Upper lobe of left lung (tissue), 6 donors: ENCODE results near the gene TMEM74B. TPM values are rescaled to one million over a fixed set of nuclear protein-coding genes. Genes with fewer than 3 reads are reported as not detected.
A peak's percentile ranks its signal among the peaks of the same experiment; 100 is the strongest.

ENCODE experiments used
- ATAC-seq, 2 donors: fragments of 200-7000 bp; cut with Tn5 transposase; one replicate each; pipeline ENCODE4 v1.9.1; 2022; ENCODE audit warnings: mild to moderate bottlenecking in 2 of 2, moderate library complexity in 2 of 2; ENCODE audit not compliant: low FRiP score in 2 of 2
- DNase-seq, 2 donors: peaks; one replicate each; pipeline ENCODE4 v3.0.0-alpha.2; 2019 to 2020
- H3K27ac ChIP-seq, 4 donors: fragments of 200-600 bp; sonication (generic); one replicate each; pipeline ENCODE4 v1.5.1; 2016 to 2019
- H3K27me3 ChIP-seq, 4 donors: fragments of 200-600 bp; sonication (generic); one replicate each; pipeline ENCODE4 v1.5.1; 2017 to 2019
- H3K36me3 ChIP-seq, 4 donors: fragments of 200-600 bp; sonication (generic); one replicate each; pipeline ENCODE4 v1.5.1; 2016 to 2019
- H3K4me1 ChIP-seq, 4 donors: fragments of 200-600 bp; sonication (generic); one replicate each; pipeline ENCODE4 v1.5.1; 2018 to 2019
- H3K4me3 ChIP-seq, 4 donors: fragments of 200-600 bp; sonication (generic); one replicate each; pipeline ENCODE4 v1.5.1; 2017 to 2019; ENCODE audit warnings: mild to moderate bottlenecking in 2 of 4, moderate library complexity in 1 of 4
- H3K9me3 ChIP-seq, 4 donors: fragments of 200-600 bp; sonication (generic); one replicate each; pipeline ENCODE4 v1.5.1; 2018 to 2019
- EP300 ChIP-seq, 4 donors: sonication (generic); formaldehyde crosslinking; IDR thresholded peaks; one replicate each; pipeline ENCODE4 v1.5.1; 2017; ENCODE audit warnings: antibody characterized with exemption in 4 of 4, control low read depth in 2 of 4
- POLR2A ChIP-seq, 4 donors: fragments of 450-650 bp; IDR thresholded peaks; one replicate each; pipeline ENCODE4 v1.5.1; 2016 to 2017; ENCODE audit warnings: antibody characterized with exemption in 4 of 4, mild to moderate bottlenecking in 2 of 4
- POLR2AphosphoS5 ChIP-seq, 2 donors: sonication (generic); formaldehyde crosslinking; IDR thresholded peaks; one replicate each; pipeline ENCODE4 v1.5.1; 2017; ENCODE audit warnings: antibody characterized with exemption in 2 of 2
- WGBS, 2 donors: methylation state at CpG; one replicate each; pipeline ENCODE4 v1.1.5; 2017 to 2018; 5-methylcytosine and 5-hydroxymethylcytosine counted together
- total RNA-seq, 6 donors: library from RNA; depleted of rRNA in 4 of 6; stranded (reverse); fragments of >200 nt in 4 of 6; gene quantifications; one replicate each; pipeline versions ENCODE4 v1.1.0 to v1.2.1, GENCODE V29; 2016 to 2021
- TF ChIP-seq, protein P1 (sequence below), 6 experiments: fragments of 450-650 bp in 4 of 6; fragments of 200-600 bp in 2 of 6; sonication (generic) in 2 of 6; IDR thresholded peaks; one replicate each; pipeline ENCODE4 v1.5.1; 2016 to 2019; ENCODE audit warnings: antibody characterized with exemption in 6 of 6
- donor health status: DM: no; HTN: no; CAD: no; lungs with moderate emphysema.
- donor health status: DM: no; HTN: yes; CAD: no; lungs with severe emphysema.

Gene TMEM74B
- total RNA-seq, 6 donors from 2014 or later: 9.3 to 85.9 (median 11.5) TPM

DNA sequence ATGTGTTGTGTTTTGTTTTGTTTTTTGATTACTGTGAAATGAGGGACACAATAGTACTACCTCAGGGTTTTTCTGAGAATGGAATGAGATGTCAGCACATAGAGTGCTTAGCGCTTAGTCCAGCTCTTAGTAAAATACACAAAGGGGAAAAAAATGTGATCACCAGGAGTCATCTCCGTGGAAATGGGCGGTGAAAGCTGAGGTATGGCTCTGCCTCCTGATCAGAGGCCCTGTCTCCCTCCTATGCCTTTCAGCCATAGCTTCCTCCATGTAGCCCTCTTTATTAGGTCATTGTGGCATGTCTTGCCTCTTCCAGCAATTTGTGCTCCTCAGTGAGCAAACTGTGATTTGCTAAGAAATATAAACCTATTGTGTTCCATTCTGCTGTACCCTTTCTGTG is 53.4 kb downstream of the TMEM74B start:
- peaks cover 20 to 85% (median 64%) of the 10 kb centered on the region in 4 donors for H3K36me3 ChIP-seq
- H3K9me3 ChIP-seq: no peaks in the 10 kb centered on the region
- TF ChIP-seq EP300 (IDR thresholded peaks at IDR 0.05) (no peak), POLR2A (IDR thresholded peaks at IDR 0.05) (no peak), POLR2AphosphoS5 (IDR thresholded peaks at IDR 0.05) (no peak)
- TF ChIP-seq, protein P1, sequence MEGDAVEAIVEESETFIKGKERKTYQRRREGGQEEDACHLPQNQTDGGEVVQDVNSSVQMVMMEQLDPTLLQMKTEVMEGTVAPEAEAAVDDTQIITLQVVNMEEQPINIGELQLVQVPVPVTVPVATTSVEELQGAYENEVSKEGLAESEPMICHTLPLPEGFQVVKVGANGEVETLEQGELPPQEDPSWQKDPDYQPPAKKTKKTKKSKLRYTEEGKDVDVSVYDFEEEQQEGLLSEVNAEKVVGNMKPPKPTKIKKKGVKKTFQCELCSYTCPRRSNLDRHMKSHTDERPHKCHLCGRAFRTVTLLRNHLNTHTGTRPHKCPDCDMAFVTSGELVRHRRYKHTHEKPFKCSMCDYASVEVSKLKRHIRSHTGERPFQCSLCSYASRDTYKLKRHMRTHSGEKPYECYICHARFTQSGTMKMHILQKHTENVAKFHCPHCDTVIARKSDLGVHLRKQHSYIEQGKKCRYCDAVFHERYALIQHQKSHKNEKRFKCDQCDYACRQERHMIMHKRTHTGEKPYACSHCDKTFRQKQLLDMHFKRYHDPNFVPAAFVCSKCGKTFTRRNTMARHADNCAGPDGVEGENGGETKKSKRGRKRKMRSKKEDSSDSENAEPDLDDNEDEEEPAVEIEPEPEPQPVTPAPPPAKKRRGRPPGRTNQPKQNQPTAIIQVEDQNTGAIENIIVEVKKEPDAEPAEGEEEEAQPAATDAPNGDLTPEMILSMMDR (IDR thresholded peaks at IDR 0.05): no peak
- DNase-seq (no peak), ATAC-seq (no peak)
- peak overlapping the region in 1 of 4 donors; percentile 24 for H3K27ac ChIP-seq
- no peaks in the 10 kb centered on the region for H3K27me3 ChIP-seq
- WGBS, 2 donors: 92 to 97% methylated on average over 3 of the region's 3 CpGs
- H3K4me3 ChIP-seq: no peak overlapping the region
- H3K4me1 ChIP-seq: peaks cover 9 to 21% (median 14%) of the 10 kb centered on the region in 4 donors

DNA sequence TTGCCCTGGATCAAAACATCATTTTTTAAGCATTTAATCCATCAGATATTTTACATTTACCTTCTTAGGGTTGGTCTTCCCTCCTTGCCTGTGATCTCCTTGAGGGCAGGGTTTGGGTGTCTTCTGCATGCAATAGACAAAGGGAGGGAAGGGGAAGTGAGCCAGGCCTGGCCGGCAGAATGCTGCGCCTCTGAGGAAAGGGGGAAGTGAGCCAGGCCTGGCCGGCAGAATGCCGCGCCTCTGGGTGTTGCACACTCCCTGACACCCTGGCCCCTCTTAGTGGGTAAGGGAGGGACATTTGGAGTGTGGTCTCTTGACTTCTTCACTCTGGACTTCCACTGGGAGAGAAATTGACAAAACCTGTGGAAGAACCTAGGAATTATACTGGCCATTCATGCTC is 53.9 kb downstream of the TMEM74B start:
- Histone ChIP-seq H3K9me3 (no peaks in the 10 kb centered on the region), H3K27ac (peak overlapping the region; percentile 11 to 32 (median 18)), H3K36me3 (peaks cover 25 to 85% (median 65%) of the 10 kb centered on the region in 4 donors), H3K27me3 (no peaks in the 10 kb centered on the region), H3K4me3 (no peak overlapping the region), H3K4me1 (peaks cover 9 to 21% (median 14%) of the 10 kb centered on the region in 4 donors)
- peak; percentile 79 to 83 for ATAC-seq
- DNase-seq: peak; percentile 59
- WGBS, 2 donors: 45 to 68% methylated on average over 5 of the region's 5 CpGs
- TF ChIP-seq, protein P1 (IDR thresholded peaks at IDR 0.05): no peak
- TF ChIP-seq POLR2A (IDR thresholded peaks at IDR 0.05) (no peak), POLR2AphosphoS5 (IDR thresholded peaks at IDR 0.05) (no peak), EP300 (IDR thresholded peaks at IDR 0.05) (no peak)

Other genes starting within 250 kb of the TMEM74B start
- gene RSPO4, start 182.7 kb downstream of the TMEM74B start, total RNA-seq: 10 to 100 TPM in 1 of 6 donors, 1 to 10 TPM in 4, under 1 TPM in 1; 0.49 to 11.2 (median 4.4) TPM
- 100 to 1,000 TPM in 3 of 6 donors, 10 to 100 TPM in 3; 36.7 to 158 (median 105) TPM for gene PSMF1, start 66.4 kb downstream of the TMEM74B start, total RNA-seq
- 1 to 10 TPM in 1 of 6 donors, under 1 TPM in 3, not detected in 2; 0.55 to 1.7 (median 0.86) TPM for gene C20orf202, start 18.5 kb upstream of the TMEM74B start, total RNA-seq
- not detected for gene RAD21L1, start 41.1 kb upstream of the TMEM74B start, total RNA-seq
- 10 to 100 TPM in 1 of 6 donors, 1 to 10 TPM in 5; 1.0 to 17.3 (median 2.4) TPM for gene SNPH, start 81.3 kb upstream of the TMEM74B start, total RNA-seq
- 10 to 100 TPM in 5 of 6 donors, 1 to 10 TPM in 1; 6.3 to 34.0 (median 15.9) TPM for gene SDCBP2, start 144.2 kb upstream of the TMEM74B start, total RNA-seq
- gene FKBP1A, start 208.1 kb upstream of the TMEM74B start, total RNA-seq: 100 to 1,000 TPM in 5 of 6 donors, 10 to 100 TPM in 1; 75.4 to 328 (median 160) TPM